Measurements from ENCODE around the gene PCSK5. TPM values are rescaled to one million over a fixed set of nuclear protein-coding genes. Genes with fewer than 3 reads are reported as not detected.

PCSK5 gene
- total and polyA plus RNA-seq, 2 donors (not counting 1 experiment from before 2014, with no cell fraction given): 0.09 TPM; not detected in 1

- no peak overlapping the region for H3K4me3 Mint-ChIP-seq
- Histone ChIP-seq H3K4me2 (replicated peaks; ENCODE audit: low read depth, low read length, poor library complexity, severe bottlenecking) (no peak overlapping the region), H3K27ac (ENCODE audit: low read length in 2 of 2) (no peak overlapping the region), H2AFZ (ENCODE audit: insufficient read depth, low read depth, low read length, poor library complexity, severe bottlenecking) (no peak overlapping the region), H4K20me1 (ENCODE audit: control insufficient read depth, insufficient read depth, low read length, poor library complexity, severe bottlenecking) (no peaks in the 10 kb centered on the region), H3K9me3 (ENCODE audit: control extremely low read depth in 1 of 3, control insufficient read depth in 2 of 3, insufficient read depth in 1 of 3, low read length in 2 of 3) (no peaks in the 10 kb centered on the region), H3K4me3 (ENCODE audit: control extremely low read depth in 1 of 5, extremely low read depth in 1 of 5, insufficient read depth in 1 of 5, low read depth in 2 of 5, low read length in 4 of 5) (no peak overlapping the region), H3K9ac (ENCODE audit: low read length) (no peak overlapping the region), H3K36me3 (replicated peaks in 1 of 2; ENCODE audit: control extremely low read depth in 1 of 2, control insufficient read depth in 1 of 2, extremely low read depth in 1 of 2, insufficient read depth in 2 of 2, low read length in 1 of 2) (no peaks in the 10 kb centered on the region), H3K27me3 (replicated peaks in 1 of 4; ENCODE audit: control extremely low read depth in 1 of 4, control insufficient read depth in 3 of 4, insufficient read depth in 4 of 4, low read length in 3 of 4) (peaks cover 0 to 3% (median 0%) of the 10 kb centered on the region in 4 experiments), H3K4me1 (ENCODE audit: control insufficient read depth in 2 of 2, insufficient read depth in 2 of 2, low read length in 2 of 2) (no peaks in the 10 kb centered on the region), H3K79me2 (ENCODE audit: control insufficient read depth, insufficient read depth, low read length) (no peaks in the 10 kb centered on the region)
- ChIA-PET CTCF (no interaction called here), POLR2A (no interaction called here)
- TF ChIP-seq EZH2 (IDR thresholded peaks at IDR 0.05; ENCODE audit: borderline replicate concordance, insufficient read depth, low read depth, low read length, poor library complexity, severe bottlenecking): no peak
- TF ChIP-seq CTCF (IDR thresholded peaks at IDR 0.05): no peak
- DNase-seq: no peak
- H3K27ac Mint-ChIP-seq: no peak overlapping the region
- no CpG with 5 or more reads among the region's 3 CpGs for WGBS (ENCODE audit: insufficient coverage)
- no peaks in the 10 kb centered on the region for H3K9me3 Mint-ChIP-seq (ENCODE audit: insufficient read depth)
- peaks cover 17% of the 10 kb centered on the region for H3K27me3 Mint-ChIP-seq
- H3K4me1 Mint-ChIP-seq: no peaks in the 10 kb centered on the region
- ATAC-seq (ENCODE audit: low read depth): no peak
- intact Hi-C loops (cut with micrococcal nuclease): no loop called here
Observed at GRCh38 chr9:76354221-76354620, 463.7 kb downstream of the PCSK5 start.

- ATAC-seq (ENCODE audit: low read depth): no peak
- no peak overlapping the region for H3K27ac Mint-ChIP-seq
- intact Hi-C loops (cut with micrococcal nuclease): no loop called here
- no peaks in the 10 kb centered on the region for H3K4me1 Mint-ChIP-seq
- Histone ChIP-seq H4K20me1 (ENCODE audit: control insufficient read depth, insufficient read depth, low read length, poor library complexity, severe bottlenecking) (no peaks in the 10 kb centered on the region), H2AFZ (ENCODE audit: insufficient read depth, low read depth, low read length, poor library complexity, severe bottlenecking) (no peak overlapping the region), H3K79me2 (ENCODE audit: control insufficient read depth, insufficient read depth, low read length) (no peaks in the 10 kb centered on the region), H3K4me1 (ENCODE audit: control insufficient read depth in 2 of 2, insufficient read depth in 2 of 2, low read length in 2 of 2) (no peaks in the 10 kb centered on the region), H3K27ac (ENCODE audit: low read length in 2 of 2) (no peak overlapping the region), H3K4me2 (replicated peaks; ENCODE audit: low read depth, low read length, poor library complexity, severe bottlenecking) (no peak overlapping the region), H3K27me3 (replicated peaks in 1 of 4; ENCODE audit: control extremely low read depth in 1 of 4, control insufficient read depth in 3 of 4, insufficient read depth in 4 of 4, low read length in 3 of 4) (peaks cover 0 to 3% (median 0%) of the 10 kb centered on the region in 4 experiments), H3K4me3 (ENCODE audit: control extremely low read depth in 1 of 5, extremely low read depth in 1 of 5, insufficient read depth in 1 of 5, low read depth in 2 of 5, low read length in 4 of 5) (no peak overlapping the region), H3K36me3 (replicated peaks in 1 of 2; ENCODE audit: control extremely low read depth in 1 of 2, control insufficient read depth in 1 of 2, extremely low read depth in 1 of 2, insufficient read depth in 2 of 2, low read length in 1 of 2) (no peaks in the 10 kb centered on the region), H3K9me3 (ENCODE audit: control extremely low read depth in 1 of 3, control insufficient read depth in 2 of 3, insufficient read depth in 1 of 3, low read length in 2 of 3) (no peaks in the 10 kb centered on the region), H3K9ac (ENCODE audit: low read length) (no peak overlapping the region)
- TF ChIP-seq CTCF (IDR thresholded peaks at IDR 0.05) (no peak), EZH2 (IDR thresholded peaks at IDR 0.05; ENCODE audit: borderline replicate concordance, insufficient read depth, low read depth, low read length, poor library complexity, severe bottlenecking) (no peak)
- WGBS (ENCODE audit: insufficient coverage): 94% methylated on average over 5 of the region's 6 CpGs
- CTCF ChIA-PET: no interaction called here
- no peak overlapping the region for H3K4me3 Mint-ChIP-seq
- H3K9me3 Mint-ChIP-seq (ENCODE audit: insufficient read depth): no peaks in the 10 kb centered on the region
- POLR2A ChIA-PET: no interaction called here
- no peak for DNase-seq
- peaks cover 13% of the 10 kb centered on the region for H3K27me3 Mint-ChIP-seq
Observed at GRCh38 chr9:76355886-76356285, 465.4 kb downstream of the PCSK5 start.
